Mesendoderm (in vitro differentiated cells): Measurements from ENCODE around the gene MKRN2.
"Not testable (repeated sequence)": the region's sequence is repeated elsewhere in the genome, so short reads cannot be mapped to it uniquely, and the experiment has no call there.

Experiments used
- DNase-seq: peaks from one replicate; pipeline ENCODE4 v3.0.0; 2013
- H2AK5ac ChIP-seq: 2 replicates; pipeline ENCODE4 v1.6.1; 2013; ENCODE audit warnings: low read length, inconsistent platforms
- H2BK120ac ChIP-seq: 2 replicates; pipeline ENCODE4 v1.6.1; 2013; ENCODE audit warnings: low read depth, mild to moderate bottlenecking, low read length, moderate library complexity, mixed read lengths
- H2BK15ac ChIP-seq: replicated peaks from 2 replicates; pipeline ENCODE4 v1.6.1; 2013; ENCODE audit warnings: low read depth, mild to moderate bottlenecking, moderate library complexity
- H2BK5ac ChIP-seq: 2 replicates; pipeline ENCODE4 v1.6.1; 2013; ENCODE audit warnings: low read length, inconsistent platforms
- H3K18ac ChIP-seq: 2 replicates; pipeline ENCODE4 v1.6.1; 2013; ENCODE audit warnings: mild to moderate bottlenecking, low read length, mixed read lengths
- H3K23ac ChIP-seq: one replicate; pipeline ENCODE4 v1.6.1; 2013; ENCODE audit warnings: low read length
- H3K27ac ChIP-seq: 2 replicates; pipeline ENCODE4 v1.5.1; 2013; ENCODE audit warnings: low read depth, mild to moderate bottlenecking, inconsistent platforms, low read length, moderate library complexity
- H3K27me3 ChIP-seq: 2 replicates; pipeline ENCODE4 v1.6.1; 2013; ENCODE audit warnings: low read length, control low read depth, mild to moderate bottlenecking, inconsistent platforms; ENCODE audit not compliant: insufficient read depth, poor library complexity
- H3K36me3 ChIP-seq: 2 replicates; pipeline ENCODE4 v1.6.1; 2013; ENCODE audit warnings: low read length, inconsistent platforms; ENCODE audit not compliant: control insufficient read depth, insufficient read depth
- H3K4ac ChIP-seq: one replicate; pipeline ENCODE4 v1.6.1; 2013; ENCODE audit warnings: low read depth, mild to moderate bottlenecking, low read length, moderate library complexity
- H3K4me1 ChIP-seq: 2 replicates; pipeline ENCODE4 v1.6.1; 2013; ENCODE audit warnings: low read depth, low read length, inconsistent platforms; ENCODE audit not compliant: control insufficient read depth
- H3K4me2 ChIP-seq: 2 replicates; pipeline ENCODE4 v1.6.1; 2013; ENCODE audit warnings: low read length
- H3K4me3 ChIP-seq: 2 replicates; pipeline ENCODE4 v1.5.1; 2013; ENCODE audit warnings: mild to moderate bottlenecking, low read length
- H3K56ac ChIP-seq: one replicate; pipeline ENCODE4 v1.6.1; 2013; ENCODE audit warnings: low read length
- H3K79me1 ChIP-seq: 2 replicates; pipeline ENCODE4 v1.6.1; 2013; ENCODE audit warnings: low read length, inconsistent platforms
- H3K79me2 ChIP-seq: 2 replicates; pipeline ENCODE4 v1.6.1; 2013; ENCODE audit warnings: mild to moderate bottlenecking, low read length; ENCODE audit not compliant: control insufficient read depth, insufficient read depth
- H3K9ac ChIP-seq: 2 replicates; pipeline ENCODE4 v1.6.1; 2013; ENCODE audit warnings: low read length, inconsistent platforms
- H4K5ac ChIP-seq: one replicate; pipeline ENCODE4 v1.6.1; 2013; ENCODE audit warnings: low read length
- H4K8ac ChIP-seq: one replicate; pipeline ENCODE4 v1.6.1; 2013; ENCODE audit warnings: low read depth, mild to moderate bottlenecking, control low read depth, low read length, moderate library complexity
- WGBS: extraction: QIAGEN DNeasy Blood & Tissue Kit; methylation state at CpG from one replicate; pipeline ENCODE4 v1.1.7; 2013; ENCODE audit warnings: low lambda C conversion rate, missing lambda C conversion rate; ENCODE audit not compliant: insufficient coverage; ENCODE audit errors: extremely low coverage; 5-methylcytosine and 5-hydroxymethylcytosine counted together

The MKRN2 gene

GRCh38 chr3:12624056-12624455 lies 67.2 kb downstream of the MKRN2 start:
- no peak overlapping the region for H3K4ac ChIP-seq
- peaks cover 56% of the 10 kb centered on the region for H3K79me2 ChIP-seq
- no peak overlapping the region for H3K4me3 ChIP-seq
- no peak overlapping the region for H2BK5ac ChIP-seq
- no peak overlapping the region for H3K23ac ChIP-seq
- no peak for DNase-seq
- H3K4me1 ChIP-seq, result no peaks in the 10 kb centered on the region
- H3K4me2 ChIP-seq, result no peak overlapping the region
- no peaks in the 10 kb centered on the region for H3K36me3 ChIP-seq
- H3K56ac ChIP-seq, result no peak overlapping the region
- no peak overlapping the region for H2AK5ac ChIP-seq
- no peak overlapping the region for H4K8ac ChIP-seq
- H3K79me1 ChIP-seq, result peaks cover 6% of the 10 kb centered on the region
- WGBS, result no CpG with 5 or more reads among the region's 5 CpGs
- no peak overlapping the region for H3K18ac ChIP-seq
- no peak overlapping the region for H2BK15ac ChIP-seq
- no peak overlapping the region for H3K9ac ChIP-seq
- H2BK120ac ChIP-seq, result no peak overlapping the region
- H3K27me3 ChIP-seq, result no peaks in the 10 kb centered on the region
- no peak overlapping the region for H3K27ac ChIP-seq
- no peak overlapping the region for H4K5ac ChIP-seq

DNA sequence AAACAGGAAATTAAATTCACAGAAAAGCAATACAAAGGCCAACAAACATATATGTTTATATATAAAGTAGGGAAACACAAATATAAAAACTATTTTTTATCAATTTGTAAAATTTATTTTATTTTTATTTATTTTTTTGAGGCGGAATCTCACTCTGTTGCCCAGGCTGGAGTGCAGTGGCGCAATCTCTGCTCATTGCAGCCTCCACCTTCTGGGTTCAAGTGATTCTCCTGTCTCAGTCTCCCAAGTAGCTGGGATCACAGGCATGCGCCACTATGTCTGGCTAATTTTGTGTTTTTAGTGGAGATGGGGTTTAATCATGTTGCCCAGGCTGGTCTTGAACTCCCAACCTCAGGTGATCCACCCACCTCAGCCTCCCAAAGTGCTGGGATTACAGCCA lies 68.1 kb downstream of the MKRN2 start:
- H3K27me3 ChIP-seq, H3K36me3 ChIP-seq, DNase-seq, H2AK5ac ChIP-seq, H2BK15ac ChIP-seq, H2BK5ac ChIP-seq, H3K18ac ChIP-seq, H3K4me1 ChIP-seq, H3K27ac ChIP-seq, H3K4ac ChIP-seq, H3K9ac ChIP-seq, H4K5ac ChIP-seq, H3K23ac ChIP-seq, H2BK120ac ChIP-seq, H3K4me3 ChIP-seq, H3K56ac ChIP-seq, H3K4me2 ChIP-seq, H4K8ac ChIP-seq, H3K79me1 ChIP-seq: not testable (repeated sequence)
- peaks cover 59% of the 10 kb centered on the region for H3K79me2 ChIP-seq
- no CpG with 5 or more reads among the region's 3 CpGs for WGBS

DNA sequence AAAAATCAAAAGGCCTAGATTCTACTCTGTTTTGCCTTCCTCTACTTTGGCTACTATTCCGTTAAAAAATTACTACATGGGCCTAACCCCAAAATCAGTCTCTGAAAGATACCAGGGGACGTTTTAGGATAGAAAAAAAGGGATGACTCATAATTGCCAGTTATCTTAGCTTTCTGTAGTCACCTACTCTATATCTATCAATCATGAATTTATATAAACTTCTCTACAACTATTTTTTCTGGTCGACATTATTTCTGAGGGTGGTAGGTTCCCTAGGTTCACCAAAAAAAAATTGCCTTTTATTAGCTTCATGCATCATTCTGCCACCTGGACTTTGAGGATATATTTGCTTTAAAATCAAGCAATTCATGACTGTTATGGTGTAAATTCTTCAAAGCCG lies 70.5 kb downstream of the MKRN2 start:
- Histone ChIP-seq H2AK5ac (no peak overlapping the region), H3K27me3 (no peaks in the 10 kb centered on the region), H3K56ac (no peak overlapping the region), H3K9ac (no peak overlapping the region), H3K18ac (no peak overlapping the region), H3K4ac (no peak overlapping the region), H3K79me2 (peaks cover 59% of the 10 kb centered on the region), H2BK15ac (no peak overlapping the region), H3K79me1 (peaks cover 11% of the 10 kb centered on the region), H2BK5ac (no peak overlapping the region), H3K23ac (no peak overlapping the region), H3K36me3 (no peaks in the 10 kb centered on the region), H4K5ac (no peak overlapping the region), H3K4me1 (peaks cover 5% of the 10 kb centered on the region), H4K8ac (no peak overlapping the region), H3K4me2 (no peak overlapping the region), H2BK120ac (no peak overlapping the region), H3K27ac (no peak overlapping the region), H3K4me3 (no peak overlapping the region)
- no peak for DNase-seq
- no CpG with 5 or more reads among the region's 4 CpGs for WGBS

DNA sequence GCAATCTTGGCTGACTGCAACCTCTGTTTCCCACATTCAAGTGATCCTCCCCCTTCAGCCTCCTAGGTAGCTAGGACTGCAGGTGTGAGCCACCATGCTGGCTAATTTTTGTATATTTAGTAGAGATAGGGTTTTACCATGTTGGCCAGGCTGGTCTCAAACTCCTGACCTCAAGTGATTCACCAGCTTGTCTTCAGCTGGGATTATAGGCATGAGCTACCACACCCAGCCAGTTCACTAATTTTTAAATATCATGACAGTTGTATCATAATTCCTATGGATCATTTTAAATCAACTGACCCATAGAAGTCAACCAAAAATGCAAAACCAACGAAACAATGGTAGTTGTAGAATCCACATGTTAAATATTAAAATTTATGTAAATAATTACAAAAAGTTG lies 71.9 kb downstream of the MKRN2 start:
- H3K4ac ChIP-seq, result no peak overlapping the region
- H2BK5ac ChIP-seq, result no peak overlapping the region
- H3K4me2 ChIP-seq, result no peak overlapping the region
- no peak overlapping the region for H2BK15ac ChIP-seq
- H3K27ac ChIP-seq, result no peak overlapping the region
- no peaks in the 10 kb centered on the region for H3K27me3 ChIP-seq
- H3K36me3 ChIP-seq, result no peaks in the 10 kb centered on the region
- H3K18ac ChIP-seq, result no peak overlapping the region
- peaks cover 11% of the 10 kb centered on the region for H3K79me1 ChIP-seq
- no peak overlapping the region for H4K5ac ChIP-seq
- DNase-seq, result no peak
- H3K23ac ChIP-seq, result no peak overlapping the region
- no peak overlapping the region for H4K8ac ChIP-seq
- no peak overlapping the region for H2AK5ac ChIP-seq
- no peak overlapping the region for H3K4me3 ChIP-seq
- H3K79me2 ChIP-seq, result peaks cover 62% of the 10 kb centered on the region
- H3K4me1 ChIP-seq, result peaks cover 5% of the 10 kb centered on the region
- no peak overlapping the region for H3K9ac ChIP-seq
- no peak overlapping the region for H3K56ac ChIP-seq
- WGBS, result no CpG with 5 or more reads among the region's 1 CpG
- H2BK120ac ChIP-seq, result no peak overlapping the region

GRCh38 chr3:12629560-12629959 lies 72.7 kb downstream of the MKRN2 start:
- no peak overlapping the region for H4K8ac ChIP-seq
- peaks cover 64% of the 10 kb centered on the region for H3K79me2 ChIP-seq
- H3K27me3 ChIP-seq, result no peaks in the 10 kb centered on the region
- no peak overlapping the region for H3K18ac ChIP-seq
- H3K4me2 ChIP-seq, result no peak overlapping the region
- no peak overlapping the region for H3K23ac ChIP-seq
- H2BK5ac ChIP-seq, result no peak overlapping the region
- no peak for DNase-seq
- H3K4me1 ChIP-seq, result peaks cover 5% of the 10 kb centered on the region
- no peak overlapping the region for H3K9ac ChIP-seq
- no peak overlapping the region for H2BK15ac ChIP-seq
- H3K79me1 ChIP-seq, result peaks cover 11% of the 10 kb centered on the region
- no peak overlapping the region for H3K56ac ChIP-seq
- H3K36me3 ChIP-seq, result no peaks in the 10 kb centered on the region
- no peak overlapping the region for H2BK120ac ChIP-seq
- no CpG with 5 or more reads among the region's 4 CpGs for WGBS
- H2AK5ac ChIP-seq, result no peak overlapping the region
- H3K4me3 ChIP-seq, result no peak overlapping the region
- H4K5ac ChIP-seq, result no peak overlapping the region
- H3K4ac ChIP-seq, result no peak overlapping the region
- H3K27ac ChIP-seq, result no peak overlapping the region

- Histone ChIP-seq H3K36me3 (no peaks in the 10 kb centered on the region), H4K8ac (no peak overlapping the region), H3K4ac (no peak overlapping the region), H3K27me3 (no peaks in the 10 kb centered on the region), H3K4me3 (no peak overlapping the region), H2BK15ac (no peak overlapping the region), H3K56ac (no peak overlapping the region), H3K79me2 (peaks cover 64% of the 10 kb centered on the region), H2AK5ac (no peak overlapping the region), H3K27ac (no peak overlapping the region), H3K4me1 (peaks cover 5% of the 10 kb centered on the region), H2BK5ac (no peak overlapping the region), H2BK120ac (no peak overlapping the region), H4K5ac (no peak overlapping the region), H3K4me2 (no peak overlapping the region), H3K79me1 (peaks cover 11% of the 10 kb centered on the region), H3K18ac (no peak overlapping the region), H3K23ac (no peak overlapping the region), H3K9ac (no peak overlapping the region)
- WGBS, result 100% methylated on average over 1 of the region's 2 CpGs
- DNase-seq, result peak; percentile 84
Observed at GRCh38 chr3:12630292-12630691, 73.4 kb downstream of the MKRN2 start.
